Esophagus squamous epithelium (tissue), 4 donors: Measurements from ENCODE around the gene SNX27.

Source experiments
- POLR2A ChIP-seq, 4 donors: fragments of 450-650 bp; IDR thresholded peaks; one replicate each; pipeline ENCODE4 v1.6.1; 2017; ENCODE audit warnings: antibody characterized with exemption in 4 of 4, mild to moderate bottlenecking in 4 of 4, moderate library complexity in 3 of 4
- TF ChIP-seq, protein P1 (sequence below), 6 experiments: fragments of 450-650 bp in 4 of 6; fragments of 200-600 bp in 2 of 6; sonication (generic) in 2 of 6; IDR thresholded peaks; one replicate each; pipeline ENCODE4 v1.5.1; 2016 to 2019; ENCODE audit warnings: antibody characterized with exemption in 6 of 6, mild to moderate bottlenecking in 4 of 6, moderate library complexity in 4 of 6

DNA sequence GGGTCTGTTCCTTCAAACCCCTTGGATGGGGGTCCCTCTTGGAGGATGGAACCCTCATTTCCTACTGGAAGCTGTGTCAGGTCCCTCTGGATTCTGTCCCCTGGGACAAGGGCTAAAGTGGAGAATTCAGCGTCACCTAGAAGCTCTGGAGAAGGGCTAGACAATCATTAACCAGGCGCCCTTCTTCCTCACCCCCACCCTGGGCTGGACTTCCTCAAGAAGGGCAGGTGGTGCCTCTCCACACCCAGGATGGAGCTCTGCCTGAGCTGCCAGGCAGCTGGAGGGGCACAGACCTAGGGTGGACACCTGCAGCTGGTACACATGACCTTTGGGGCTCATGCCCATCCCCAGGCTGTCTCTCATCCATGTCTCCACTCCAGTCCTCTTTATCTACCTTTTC, 101.2 kb downstream of the SNX27 start:
- TF ChIP-seq POLR2A (IDR thresholded peaks at IDR 0.05), result no peak
- TF ChIP-seq, protein P1, sequence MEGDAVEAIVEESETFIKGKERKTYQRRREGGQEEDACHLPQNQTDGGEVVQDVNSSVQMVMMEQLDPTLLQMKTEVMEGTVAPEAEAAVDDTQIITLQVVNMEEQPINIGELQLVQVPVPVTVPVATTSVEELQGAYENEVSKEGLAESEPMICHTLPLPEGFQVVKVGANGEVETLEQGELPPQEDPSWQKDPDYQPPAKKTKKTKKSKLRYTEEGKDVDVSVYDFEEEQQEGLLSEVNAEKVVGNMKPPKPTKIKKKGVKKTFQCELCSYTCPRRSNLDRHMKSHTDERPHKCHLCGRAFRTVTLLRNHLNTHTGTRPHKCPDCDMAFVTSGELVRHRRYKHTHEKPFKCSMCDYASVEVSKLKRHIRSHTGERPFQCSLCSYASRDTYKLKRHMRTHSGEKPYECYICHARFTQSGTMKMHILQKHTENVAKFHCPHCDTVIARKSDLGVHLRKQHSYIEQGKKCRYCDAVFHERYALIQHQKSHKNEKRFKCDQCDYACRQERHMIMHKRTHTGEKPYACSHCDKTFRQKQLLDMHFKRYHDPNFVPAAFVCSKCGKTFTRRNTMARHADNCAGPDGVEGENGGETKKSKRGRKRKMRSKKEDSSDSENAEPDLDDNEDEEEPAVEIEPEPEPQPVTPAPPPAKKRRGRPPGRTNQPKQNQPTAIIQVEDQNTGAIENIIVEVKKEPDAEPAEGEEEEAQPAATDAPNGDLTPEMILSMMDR (IDR thresholded peaks at IDR 0.05), result no peak
